ENCODE results near the gene AKAP13.

DNA sequence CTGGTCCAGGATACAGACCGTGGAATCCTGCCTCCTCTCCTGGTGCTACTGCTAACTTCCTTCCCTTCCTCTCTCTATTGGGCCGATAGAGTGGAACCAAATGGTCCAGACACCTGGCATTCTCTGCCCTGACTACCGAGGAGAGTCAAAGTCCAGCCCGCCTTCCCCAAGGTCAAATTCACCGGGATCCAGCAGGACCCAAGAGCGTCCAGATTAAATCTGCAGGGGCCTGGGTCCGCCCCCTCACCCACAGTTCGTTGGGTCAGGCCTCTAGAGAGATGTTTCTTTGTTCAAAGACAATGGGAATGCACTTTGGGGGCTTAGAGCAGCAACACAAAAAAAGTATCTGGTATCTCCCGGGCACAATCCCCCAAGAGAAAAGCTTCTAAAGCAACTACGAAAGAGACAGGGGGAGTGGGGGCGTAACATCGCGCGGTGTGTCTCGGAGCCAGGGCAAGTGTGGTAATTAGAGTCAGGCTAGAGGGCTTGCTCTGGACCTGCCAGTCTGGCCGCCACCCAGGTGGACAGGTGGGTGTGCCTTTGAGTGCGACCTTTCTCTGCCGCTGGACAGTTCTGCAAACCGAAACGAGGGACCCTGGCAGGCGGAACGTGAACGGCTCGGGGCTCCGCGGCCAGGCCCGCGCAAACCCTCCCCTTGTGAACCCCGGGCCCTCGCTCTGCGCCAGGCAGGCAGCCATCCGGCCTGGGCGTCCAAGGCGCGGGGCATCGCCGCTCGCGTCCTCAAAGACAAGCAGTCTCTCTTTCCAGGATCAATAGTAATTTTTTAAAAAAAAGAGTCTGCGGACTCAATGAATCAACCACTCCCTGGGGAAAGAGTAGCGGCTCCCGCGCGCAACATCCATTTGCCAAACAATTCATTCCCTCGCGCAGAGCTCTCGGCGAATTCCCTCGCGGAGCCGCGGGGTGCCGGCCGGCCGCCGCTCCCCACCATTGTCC lies 413.5 kb downstream of the AKAP13 start:
- TF ChIP-seq, protein P1, sequence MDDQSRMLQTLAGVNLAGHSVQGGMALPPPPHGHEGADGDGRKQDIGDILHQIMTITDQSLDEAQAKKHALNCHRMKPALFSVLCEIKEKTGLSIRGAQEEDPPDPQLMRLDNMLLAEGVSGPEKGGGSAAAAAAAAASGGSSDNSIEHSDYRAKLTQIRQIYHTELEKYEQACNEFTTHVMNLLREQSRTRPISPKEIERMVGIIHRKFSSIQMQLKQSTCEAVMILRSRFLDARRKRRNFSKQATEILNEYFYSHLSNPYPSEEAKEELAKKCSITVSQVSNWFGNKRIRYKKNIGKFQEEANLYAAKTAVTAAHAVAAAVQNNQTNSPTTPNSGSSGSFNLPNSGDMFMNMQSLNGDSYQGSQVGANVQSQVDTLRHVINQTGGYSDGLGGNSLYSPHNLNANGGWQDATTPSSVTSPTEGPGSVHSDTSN (CRISPR knock-in tag; IDR thresholded peaks at IDR 0.05): no peak
- TF ChIP-seq, protein P2, sequence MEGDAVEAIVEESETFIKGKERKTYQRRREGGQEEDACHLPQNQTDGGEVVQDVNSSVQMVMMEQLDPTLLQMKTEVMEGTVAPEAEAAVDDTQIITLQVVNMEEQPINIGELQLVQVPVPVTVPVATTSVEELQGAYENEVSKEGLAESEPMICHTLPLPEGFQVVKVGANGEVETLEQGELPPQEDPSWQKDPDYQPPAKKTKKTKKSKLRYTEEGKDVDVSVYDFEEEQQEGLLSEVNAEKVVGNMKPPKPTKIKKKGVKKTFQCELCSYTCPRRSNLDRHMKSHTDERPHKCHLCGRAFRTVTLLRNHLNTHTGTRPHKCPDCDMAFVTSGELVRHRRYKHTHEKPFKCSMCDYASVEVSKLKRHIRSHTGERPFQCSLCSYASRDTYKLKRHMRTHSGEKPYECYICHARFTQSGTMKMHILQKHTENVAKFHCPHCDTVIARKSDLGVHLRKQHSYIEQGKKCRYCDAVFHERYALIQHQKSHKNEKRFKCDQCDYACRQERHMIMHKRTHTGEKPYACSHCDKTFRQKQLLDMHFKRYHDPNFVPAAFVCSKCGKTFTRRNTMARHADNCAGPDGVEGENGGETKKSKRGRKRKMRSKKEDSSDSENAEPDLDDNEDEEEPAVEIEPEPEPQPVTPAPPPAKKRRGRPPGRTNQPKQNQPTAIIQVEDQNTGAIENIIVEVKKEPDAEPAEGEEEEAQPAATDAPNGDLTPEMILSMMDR (tag by site-specific recombination; IDR thresholded peaks at IDR 0.05): no peak
- no peak for TF ChIP-seq MZF1 (tag by site-specific recombination; IDR thresholded peaks at IDR 0.05; ENCODE audit: borderline replicate concordance)
- TF ChIP-seq, protein P3, sequence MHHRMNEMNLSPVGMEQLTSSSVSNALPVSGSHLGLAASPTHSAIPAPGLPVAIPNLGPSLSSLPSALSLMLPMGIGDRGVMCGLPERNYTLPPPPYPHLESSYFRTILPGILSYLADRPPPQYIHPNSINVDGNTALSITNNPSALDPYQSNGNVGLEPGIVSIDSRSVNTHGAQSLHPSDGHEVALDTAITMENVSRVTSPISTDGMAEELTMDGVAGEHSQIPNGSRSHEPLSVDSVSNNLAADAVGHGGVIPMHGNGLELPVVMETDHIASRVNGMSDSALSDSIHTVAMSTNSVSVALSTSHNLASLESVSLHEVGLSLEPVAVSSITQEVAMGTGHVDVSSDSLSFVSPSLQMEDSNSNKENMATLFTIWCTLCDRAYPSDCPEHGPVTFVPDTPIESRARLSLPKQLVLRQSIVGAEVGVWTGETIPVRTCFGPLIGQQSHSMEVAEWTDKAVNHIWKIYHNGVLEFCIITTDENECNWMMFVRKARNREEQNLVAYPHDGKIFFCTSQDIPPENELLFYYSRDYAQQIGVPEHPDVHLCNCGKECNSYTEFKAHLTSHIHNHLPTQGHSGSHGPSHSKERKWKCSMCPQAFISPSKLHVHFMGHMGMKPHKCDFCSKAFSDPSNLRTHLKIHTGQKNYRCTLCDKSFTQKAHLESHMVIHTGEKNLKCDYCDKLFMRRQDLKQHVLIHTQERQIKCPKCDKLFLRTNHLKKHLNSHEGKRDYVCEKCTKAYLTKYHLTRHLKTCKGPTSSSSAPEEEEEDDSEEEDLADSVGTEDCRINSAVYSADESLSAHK (tag by site-specific recombination; IDR thresholded peaks at IDR 0.05): no peak
- no peak for TF ChIP-seq ZNF561 (tag by site-specific recombination; IDR thresholded peaks at IDR 0.05; ENCODE audit: borderline replicate concordance)
- no peak for TF ChIP-seq ZNF121 (tag by site-specific recombination; IDR thresholded peaks at IDR 0.05)
- TF ChIP-seq ZNF114 (tag by site-specific recombination; IDR thresholded peaks at IDR 0.05): no peak
- no peak for TF ChIP-seq GLI2 (tag by site-specific recombination; IDR thresholded peaks at IDR 0.05; ENCODE audit: borderline replicate concordance, low read depth)
- no peak for TF ChIP-seq ZNF629 (tag by site-specific recombination; IDR thresholded peaks at IDR 0.05)

Data from HEK293 (cell line).